GM12865 (cell line): Measurements from ENCODE around the gene ATP8A2.

Experiments used
- DNase-seq: peaks from one replicate; pipeline ENCODE4 v3.0.0; 2010; ENCODE audit warnings: low read depth
- H3K4me3 ChIP-seq: 2 replicates; pipeline ENCODE4 v1.5.1; 2011; ENCODE audit warnings: mild to moderate bottlenecking, low read depth, low read length, control low read depth
- TF ChIP-seq, protein P1 (sequence below): IDR thresholded peaks from 2 replicates; pipeline ENCODE4 v1.5.1; 2011; ENCODE audit warnings: low read length, control low read depth, low read depth, inconsistent platforms; ENCODE audit not compliant: insufficient read depth; ENCODE audit errors: missing control alignments

ATP8A2 gene

DNA sequence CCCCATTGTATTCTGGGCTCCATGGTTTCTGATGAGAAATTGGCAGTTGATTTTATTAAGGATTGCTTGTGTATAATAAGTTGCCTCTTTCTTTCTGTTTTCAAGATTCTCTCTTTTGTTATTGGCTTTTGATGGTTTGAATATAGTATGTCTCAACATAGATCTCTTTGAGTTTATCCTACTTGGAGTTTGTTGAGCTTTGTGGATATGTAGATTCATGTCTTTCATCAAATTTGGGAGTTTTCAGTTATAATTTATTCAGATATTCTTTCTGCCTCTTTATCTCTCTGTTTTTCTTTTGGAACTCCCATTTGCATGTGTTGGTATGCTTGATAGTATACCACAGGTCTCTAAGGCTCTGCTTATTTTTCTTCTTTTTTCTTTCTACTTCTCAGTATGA is 296.6 kb downstream of the ATP8A2 start:
- no peak overlapping the region for H3K4me3 ChIP-seq
- TF ChIP-seq, protein P1, sequence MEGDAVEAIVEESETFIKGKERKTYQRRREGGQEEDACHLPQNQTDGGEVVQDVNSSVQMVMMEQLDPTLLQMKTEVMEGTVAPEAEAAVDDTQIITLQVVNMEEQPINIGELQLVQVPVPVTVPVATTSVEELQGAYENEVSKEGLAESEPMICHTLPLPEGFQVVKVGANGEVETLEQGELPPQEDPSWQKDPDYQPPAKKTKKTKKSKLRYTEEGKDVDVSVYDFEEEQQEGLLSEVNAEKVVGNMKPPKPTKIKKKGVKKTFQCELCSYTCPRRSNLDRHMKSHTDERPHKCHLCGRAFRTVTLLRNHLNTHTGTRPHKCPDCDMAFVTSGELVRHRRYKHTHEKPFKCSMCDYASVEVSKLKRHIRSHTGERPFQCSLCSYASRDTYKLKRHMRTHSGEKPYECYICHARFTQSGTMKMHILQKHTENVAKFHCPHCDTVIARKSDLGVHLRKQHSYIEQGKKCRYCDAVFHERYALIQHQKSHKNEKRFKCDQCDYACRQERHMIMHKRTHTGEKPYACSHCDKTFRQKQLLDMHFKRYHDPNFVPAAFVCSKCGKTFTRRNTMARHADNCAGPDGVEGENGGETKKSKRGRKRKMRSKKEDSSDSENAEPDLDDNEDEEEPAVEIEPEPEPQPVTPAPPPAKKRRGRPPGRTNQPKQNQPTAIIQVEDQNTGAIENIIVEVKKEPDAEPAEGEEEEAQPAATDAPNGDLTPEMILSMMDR: no peak
- DNase-seq: no peak

DNA sequence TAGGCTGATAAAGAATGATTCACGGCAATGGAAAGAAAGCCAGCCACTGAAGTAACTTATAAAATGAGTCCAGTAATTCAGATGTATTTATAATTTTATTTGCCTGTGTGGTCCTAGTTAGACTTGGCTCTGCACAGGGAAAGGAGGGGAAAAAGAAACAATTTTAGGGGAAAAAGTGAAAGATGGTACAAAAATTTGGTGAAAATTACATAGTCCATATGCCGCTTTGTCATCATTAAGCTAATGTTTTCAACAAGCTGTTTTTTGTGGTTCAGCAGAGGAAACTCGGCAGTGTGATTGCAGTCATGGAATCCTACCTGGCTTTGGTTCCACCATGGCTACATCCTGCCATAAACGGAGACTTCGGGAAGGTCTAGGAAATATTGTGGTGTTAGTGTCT is 301.9 kb downstream of the ATP8A2 start:
- TF ChIP-seq, protein P1: no peak
- H3K4me3 ChIP-seq: no peak overlapping the region
- no peak for DNase-seq

DNA sequence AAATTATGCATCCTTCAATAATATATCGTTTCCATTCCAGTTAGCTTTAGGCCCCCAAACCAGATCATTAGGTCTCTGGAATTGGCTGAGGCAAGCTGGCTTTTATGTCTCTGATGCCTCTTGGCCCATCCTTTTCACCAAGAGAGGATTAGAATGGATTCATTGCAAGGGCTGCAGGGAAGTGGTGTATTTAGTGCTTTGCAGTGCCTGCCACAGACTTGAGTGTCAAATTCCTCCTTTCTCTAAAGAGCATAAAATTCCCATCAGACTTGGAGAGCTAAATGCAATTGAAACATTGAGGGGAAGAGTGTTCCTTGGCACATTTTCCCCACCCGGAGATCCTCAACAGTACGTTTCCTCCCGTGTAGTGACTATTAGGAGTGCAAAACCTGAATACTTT is 302.6 kb downstream of the ATP8A2 start:
- no peak for DNase-seq
- H3K4me3 ChIP-seq: no peak overlapping the region
- TF ChIP-seq, protein P1: no peak

GRCh38 chr13:25675060-25675459 is 303.3 kb downstream of the ATP8A2 start:
- TF ChIP-seq, protein P1: no peak
- H3K4me3 ChIP-seq: no peak overlapping the region
- DNase-seq: no peak

GRCh38 chr13:25677956-25678355 is 306.2 kb downstream of the ATP8A2 start:
- DNase-seq: no peak
- TF ChIP-seq, protein P1: no peak
- H3K4me3 ChIP-seq: no peak overlapping the region

- no peak for DNase-seq
- TF ChIP-seq, protein P1: no peak
- no peak overlapping the region for H3K4me3 ChIP-seq
Measured at GRCh38 chr13:25678398-25678797, 306.6 kb downstream of the ATP8A2 start.

GRCh38 chr13:25679159-25679558 is 307.4 kb downstream of the ATP8A2 start:
- TF ChIP-seq, protein P1: no peak
- no peak overlapping the region for H3K4me3 ChIP-seq
- DNase-seq: no peak
